GM18909 (cell line): Measurements from ENCODE around the gene ARIH1.

Source experiments
- ATAC-seq: cut with Tn5 transposase; IDR thresholded peaks from one replicate; pipeline ENCODE4 v1.9.1; 2021; ENCODE audit warnings: mild to moderate bottlenecking; ENCODE audit not compliant: unreplicated experiment, poor library complexity

Gene ARIH1

GRCh38 chr15:72483279-72483678 lies 9.1 kb downstream of the ARIH1 start:
- ATAC-seq: no peak

- ATAC-seq: no peak
Observed at GRCh38 chr15:72486144-72486543, 12.0 kb downstream of the ARIH1 start.

GRCh38 chr15:72487070-72487797 lies 13.1 kb downstream of the ARIH1 start:
- ATAC-seq: no peak

GRCh38 chr15:72488558-72488957 lies 14.4 kb downstream of the ARIH1 start:
- ATAC-seq: no peak

GRCh38 chr15:72489943-72490554 lies 15.9 kb downstream of the ARIH1 start:
- ATAC-seq: no peak

- no peak for ATAC-seq
Observed at GRCh38 chr15:72491768-72492167, 17.6 kb downstream of the ARIH1 start.

- no peak for ATAC-seq
Observed at GRCh38 chr15:72492733-72493132, 18.6 kb downstream of the ARIH1 start.

- ATAC-seq: no peak
Observed at GRCh38 chr15:72493220-72493619, 19.1 kb downstream of the ARIH1 start.

- no peak for ATAC-seq
Observed at GRCh38 chr15:72495007-72495406, 20.9 kb downstream of the ARIH1 start.

GRCh38 chr15:72496783-72497182 lies 22.7 kb downstream of the ARIH1 start:
- no peak for ATAC-seq

GRCh38 chr15:72497402-72497801 lies 23.3 kb downstream of the ARIH1 start:
- ATAC-seq: no peak

- no peak for ATAC-seq
Observed at GRCh38 chr15:72502220-72502809, 28.2 kb downstream of the ARIH1 start.

GRCh38 chr15:72503147-72503546 lies 29.0 kb downstream of the ARIH1 start:
- ATAC-seq: no peak

- no peak for ATAC-seq
Observed at GRCh38 chr15:72507402-72508092, 33.4 kb downstream of the ARIH1 start.

- no peak for ATAC-seq
Observed at GRCh38 chr15:72509484-72509883, 35.4 kb downstream of the ARIH1 start.

GRCh38 chr15:72511536-72511935 lies 37.4 kb downstream of the ARIH1 start:
- ATAC-seq: no peak

GRCh38 chr15:72515591-72516389 lies 41.7 kb downstream of the ARIH1 start:
- no peak for ATAC-seq

- no peak for ATAC-seq
Observed at GRCh38 chr15:72516777-72517176, 42.6 kb downstream of the ARIH1 start.

- ATAC-seq: no peak
Observed at GRCh38 chr15:72521682-72522081, 47.6 kb downstream of the ARIH1 start.

GRCh38 chr15:72532991-72533601 lies 59.0 kb downstream of the ARIH1 start:
- no peak for ATAC-seq
